CD4-positive, alpha-beta T cell (primary cell): ENCODE data around the gene THSD7B. TPM values are rescaled to one million over a fixed set of nuclear protein-coding genes. Genes with fewer than 3 reads are reported as not detected.

Experiments used
- ATAC-seq: fragments of 200-7000 bp; cut with Tn5 transposase; one replicate; pipeline ENCODE4 v1.10.0; 2022; ENCODE audit warnings: mild to moderate bottlenecking; ENCODE audit not compliant: poor library complexity
- CTCF ChIA-PET: fragments of 350-600 bp; sonication (Branson Sonifier 250); formaldehyde crosslinking; loops from one replicate; lab custom pipeline; 2021; ENCODE audit warnings: antibody characterized with exemption, inconsistent platforms; lab: Charles Lee
- POLR2A ChIA-PET: fragments of 350-600 bp; sonication (Branson Sonifier 250); formaldehyde crosslinking; loops from one replicate; lab custom pipeline; 2021; ENCODE audit warnings: antibody characterized with exemption, inconsistent platforms; lab: Charles Lee
- DNase-seq, 14 experiments: peaks; one replicate each; pipeline ENCODE4 v3.0.0-alpha.2; 2013 to 2020; ENCODE audit warnings: mixed read lengths in 2 of 14
- H3K27ac ChIP-seq, 2 donors: one replicate each; pipeline versions ENCODE4 v1.5.1 to v1.7.0; 2013; ENCODE audit warnings: low read length in 2 of 2, low read depth in 1 of 2, mild to moderate bottlenecking in 1 of 2
- H3K27me3 ChIP-seq, 2 experiments: 1 replicate in 1 of 2; 2 replicates in 1 of 2; pipeline versions ENCODE4 v1.6.1 to v1.7.0; 2013; ENCODE audit warnings: low read length in 2 of 2, control low read depth in 1 of 2, mild to moderate bottlenecking in 1 of 2, moderate library complexity in 1 of 2; ENCODE audit not compliant: insufficient read depth in 2 of 2, control insufficient read depth in 1 of 2
- H3K36me3 ChIP-seq: one replicate; pipeline ENCODE4 v1.6.1; 2013; ENCODE audit warnings: low read length, control low read depth; ENCODE audit not compliant: insufficient read depth
- H3K4me1 ChIP-seq: one replicate; pipeline ENCODE4 v1.6.1; 2013; ENCODE audit warnings: low read length, control low read depth; ENCODE audit not compliant: insufficient read depth
- H3K4me3 ChIP-seq: one replicate; pipeline ENCODE4 v1.5.1; 2013; ENCODE audit warnings: mild to moderate bottlenecking, low read length, moderate library complexity
- H3K9me3 ChIP-seq, 2 experiments: 1 replicate in 1 of 2; 2 replicates in 1 of 2; pipeline versions ENCODE4 v1.6.1 to v1.7.0; 2013; ENCODE audit warnings: low read length in 2 of 2, mild to moderate bottlenecking in 2 of 2, control low read depth in 1 of 2, moderate library complexity in 1 of 2; ENCODE audit not compliant: control insufficient read depth in 1 of 2, insufficient read depth in 1 of 2
- H3K27ac Mint-ChIP-seq: one replicate; pipeline ENCODE4 v1.8.0; 2020; ENCODE audit warnings: mixed read lengths
- H3K27me3 Mint-ChIP-seq: one replicate; pipeline ENCODE4 v1.8.0; 2021; ENCODE audit warnings: mixed read lengths
- H3K36me3 Mint-ChIP-seq: one replicate; pipeline ENCODE4 v1.8.0; 2021; ENCODE audit warnings: low read depth, mixed read lengths
- H3K4me1 Mint-ChIP-seq: one replicate; pipeline ENCODE4 v1.8.0; 2021; ENCODE audit warnings: low read depth, mixed read lengths
- H3K4me3 Mint-ChIP-seq: one replicate; pipeline ENCODE4 v1.8.0; 2020; ENCODE audit warnings: mild to moderate bottlenecking, mixed read lengths
- H3K9me3 Mint-ChIP-seq: one replicate; pipeline ENCODE4 v1.8.0; 2020; ENCODE audit warnings: mixed read lengths
- intact Hi-C, 2 experiments: fragments of 100-400 bp; cut with DNase I in 1 of 2; cut with micrococcal nuclease in 1 of 2; formaldehyde crosslinking; loops; one replicate each; pipeline versions ENCODE4 v1.15.1 to v1.9.0; 2023 to 2025; cut with DNase I, micrococcal nuclease
- total RNA-seq, 174 experiments: library from RNA in 2 of 174; stranded (reverse) in 2 of 174; gene quantifications; one replicate each; pipeline ENCODE4 v1.2.3 and lab custom pipeline; 2021 to 2026
- TF ChIP-seq, protein P1 (sequence below): fragments of 200-600 bp; IDR thresholded peaks from one replicate; pipeline ENCODE4 v1.8.0; 2022; ENCODE audit warnings: antibody characterized with exemption, mild to moderate bottlenecking

The THSD7B gene
- total RNA-seq, 2 experiments from 2014 or later, result not detected

DNA sequence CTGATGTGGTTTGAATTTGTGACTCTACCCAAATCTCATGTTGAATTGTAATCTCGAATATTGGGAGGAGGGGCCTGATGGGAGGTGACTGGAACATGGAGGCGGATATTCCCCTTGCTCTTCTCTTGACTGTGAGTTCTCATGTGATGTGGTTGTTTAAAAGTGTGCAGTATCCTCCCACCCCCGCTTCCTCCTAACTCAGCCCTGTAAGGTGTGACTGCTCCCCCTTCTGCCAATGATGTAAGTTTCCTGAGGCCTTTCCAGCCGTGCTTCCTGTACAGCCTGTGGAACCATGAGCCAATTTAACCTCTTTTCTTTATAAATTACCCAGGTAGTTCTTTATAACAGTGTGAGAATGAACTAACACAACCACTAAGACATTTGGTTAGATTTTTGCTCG, 458.4 kb downstream of the THSD7B start:
- no peaks in the 10 kb centered on the region for H3K36me3 Mint-ChIP-seq
- no peak overlapping the region for H3K27ac ChIP-seq
- H3K27ac Mint-ChIP-seq, result no peak overlapping the region
- H3K4me3 ChIP-seq, result no peak overlapping the region
- H3K36me3 ChIP-seq, result no peaks in the 10 kb centered on the region
- no peaks in the 10 kb centered on the region for H3K27me3 Mint-ChIP-seq
- intact Hi-C loops, result no loop called here
- no peak overlapping the region for H3K4me3 Mint-ChIP-seq
- no peak for ATAC-seq
- POLR2A ChIA-PET, result no interaction called here
- H3K4me1 Mint-ChIP-seq, result no peaks in the 10 kb centered on the region
- H3K4me1 ChIP-seq, result no peaks in the 10 kb centered on the region
- no peaks in the 10 kb centered on the region for H3K9me3 Mint-ChIP-seq
- CTCF ChIA-PET, result no interaction called here
- H3K27me3 ChIP-seq, result no peaks in the 10 kb centered on the region
- H3K9me3 ChIP-seq, result peaks cover 0 to 4% of the 10 kb centered on the region in 2 experiments
- DNase-seq, result no peak
- TF ChIP-seq, protein P1, sequence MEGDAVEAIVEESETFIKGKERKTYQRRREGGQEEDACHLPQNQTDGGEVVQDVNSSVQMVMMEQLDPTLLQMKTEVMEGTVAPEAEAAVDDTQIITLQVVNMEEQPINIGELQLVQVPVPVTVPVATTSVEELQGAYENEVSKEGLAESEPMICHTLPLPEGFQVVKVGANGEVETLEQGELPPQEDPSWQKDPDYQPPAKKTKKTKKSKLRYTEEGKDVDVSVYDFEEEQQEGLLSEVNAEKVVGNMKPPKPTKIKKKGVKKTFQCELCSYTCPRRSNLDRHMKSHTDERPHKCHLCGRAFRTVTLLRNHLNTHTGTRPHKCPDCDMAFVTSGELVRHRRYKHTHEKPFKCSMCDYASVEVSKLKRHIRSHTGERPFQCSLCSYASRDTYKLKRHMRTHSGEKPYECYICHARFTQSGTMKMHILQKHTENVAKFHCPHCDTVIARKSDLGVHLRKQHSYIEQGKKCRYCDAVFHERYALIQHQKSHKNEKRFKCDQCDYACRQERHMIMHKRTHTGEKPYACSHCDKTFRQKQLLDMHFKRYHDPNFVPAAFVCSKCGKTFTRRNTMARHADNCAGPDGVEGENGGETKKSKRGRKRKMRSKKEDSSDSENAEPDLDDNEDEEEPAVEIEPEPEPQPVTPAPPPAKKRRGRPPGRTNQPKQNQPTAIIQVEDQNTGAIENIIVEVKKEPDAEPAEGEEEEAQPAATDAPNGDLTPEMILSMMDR, result no peak

DNA sequence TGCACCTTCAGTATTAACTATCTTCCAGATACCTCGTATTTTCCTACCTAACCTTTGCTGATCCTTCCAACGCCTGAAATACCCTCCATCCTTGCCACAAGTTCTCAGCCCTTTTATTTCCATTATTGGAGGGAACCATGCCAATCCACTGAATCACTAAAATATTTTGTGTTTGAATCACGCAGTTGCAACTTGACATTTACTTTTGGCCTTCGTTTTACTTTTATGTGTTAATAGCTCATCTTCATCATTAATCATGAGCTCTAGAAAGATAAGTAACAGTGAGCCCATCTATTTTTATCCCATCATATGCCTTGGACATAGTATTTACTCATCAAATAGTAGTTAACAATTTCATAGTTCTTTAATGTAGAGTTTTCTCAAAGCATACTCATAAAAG, 463.2 kb downstream of the THSD7B start:
- intact Hi-C loops, result no loop called here

DNA sequence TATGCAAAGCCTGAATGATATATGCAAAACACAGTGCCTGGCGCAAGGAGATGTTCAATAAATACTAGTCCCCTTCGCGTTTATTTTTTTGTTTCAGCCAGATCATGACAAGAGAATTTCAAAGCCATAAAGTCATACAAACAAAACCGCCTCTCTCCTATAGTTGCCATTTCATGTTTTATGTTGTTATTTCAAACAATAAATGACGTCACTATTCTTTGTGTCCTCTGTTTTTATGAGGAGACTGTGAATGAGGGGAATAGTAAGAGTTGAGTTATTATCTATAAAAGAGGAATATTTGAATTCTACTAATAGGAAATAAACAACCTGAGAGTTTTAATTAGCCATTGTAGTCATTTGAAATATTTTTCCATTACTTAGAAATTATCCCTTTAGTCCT, 464.5 kb downstream of the THSD7B start:
- ATAC-seq (no peak), DNase-seq (no peak)
- TF ChIP-seq, protein P1, result no peak
- Histone ChIP-seq H3K36me3 (no peaks in the 10 kb centered on the region), H3K4me3 (no peak overlapping the region), H3K4me1 (no peaks in the 10 kb centered on the region), H3K9me3 (no peaks in the 10 kb centered on the region), H3K27me3 (no peaks in the 10 kb centered on the region), H3K27ac (no peak overlapping the region)
- no peak overlapping the region for H3K27ac Mint-ChIP-seq
- intact Hi-C loops, result no loop called here
- H3K9me3 Mint-ChIP-seq, result peaks cover 2% of the 10 kb centered on the region
- no peak overlapping the region for H3K4me3 Mint-ChIP-seq
- H3K36me3 Mint-ChIP-seq, result no peaks in the 10 kb centered on the region
- ChIA-PET CTCF (no interaction called here), POLR2A (no interaction called here)
- no peaks in the 10 kb centered on the region for H3K4me1 Mint-ChIP-seq
- H3K27me3 Mint-ChIP-seq, result no peaks in the 10 kb centered on the region

More for the DNA sequence above, 463.2 kb downstream of the THSD7B start:
- no peak for ATAC-seq
- ChIA-PET CTCF (no interaction called here), POLR2A (no interaction called here)
- no peaks in the 10 kb centered on the region for H3K36me3 Mint-ChIP-seq
- H3K27me3 ChIP-seq, result no peaks in the 10 kb centered on the region
- no peaks in the 10 kb centered on the region for H3K4me1 ChIP-seq
- no peak for DNase-seq
- H3K4me3 Mint-ChIP-seq, result no peak overlapping the region
- peaks cover 2% of the 10 kb centered on the region for H3K9me3 Mint-ChIP-seq
- H3K27ac ChIP-seq, result no peak overlapping the region
- no peak overlapping the region for H3K4me3 ChIP-seq
- H3K4me1 Mint-ChIP-seq, result no peaks in the 10 kb centered on the region
- H3K27ac Mint-ChIP-seq, result no peak overlapping the region
- H3K36me3 ChIP-seq, result no peaks in the 10 kb centered on the region
- no peaks in the 10 kb centered on the region for H3K9me3 ChIP-seq
- TF ChIP-seq, protein P1, result no peak
- no peaks in the 10 kb centered on the region for H3K27me3 Mint-ChIP-seq
